Heart left ventricle (tissue), 16 donors: ENCODE measurements around the gene CDK19. TPM values are rescaled to one million over a fixed set of nuclear protein-coding genes. Genes with fewer than 3 reads are reported as not detected.

Experiments
- ATAC-seq, 4 donors: fragments of 200-7000 bp; cut with Tn5 transposase; one replicate each; pipeline ENCODE4 v1.9.1; 2020 to 2022; ENCODE audit warnings: moderate library complexity in 4 of 4, mild to moderate bottlenecking in 3 of 4, moderate number of reproducible peaks in 1 of 4
- DNase-seq, 5 donors: peaks; one replicate each; pipeline ENCODE4 v3.0.0-alpha.2; 2020
- H3K27ac ChIP-seq, 12 donors: fragments of 200-600 bp; sonication (generic) in 4 of 12; one replicate each; pipeline versions ENCODE4 v1.5.0 to v1.8.0; 2016 to 2022; ENCODE audit warnings: mild to moderate bottlenecking in 2 of 12
- H3K27me3 ChIP-seq, 9 donors: fragments of 200-600 bp; sonication (generic) in 2 of 9; one replicate each; pipeline versions ENCODE4 v1.5.1 to v1.8.0; 2016 to 2022; ENCODE audit warnings: mild to moderate bottlenecking in 3 of 9
- H3K36me3 ChIP-seq, 9 donors: fragments of 200-600 bp; sonication (generic) in 2 of 9; one replicate each; pipeline versions ENCODE4 v1.5.0 to v1.8.0; 2018 to 2022; ENCODE audit warnings: mild to moderate bottlenecking in 2 of 9
- H3K4me1 ChIP-seq, 12 donors: fragments of 200-600 bp; sonication (generic) in 4 of 12; one replicate each; pipeline versions ENCODE4 v1.5.0 to v1.8.0; 2016 to 2022; ENCODE audit warnings: mild to moderate bottlenecking in 3 of 12
- H3K4me3 ChIP-seq, 12 donors: fragments of 200-600 bp; sonication (generic) in 4 of 12; one replicate each; pipeline versions ENCODE4 v1.5.0 to v1.8.0; 2017 to 2022; ENCODE audit warnings: mild to moderate bottlenecking in 9 of 12, moderate library complexity in 4 of 12
- H3K9me3 ChIP-seq, 12 donors: fragments of 200-600 bp; sonication (generic) in 4 of 12; one replicate each; pipeline versions ENCODE4 v1.5.0 to v1.8.0; 2016 to 2022; ENCODE audit warnings: mild to moderate bottlenecking in 1 of 12
- POLR2A ChIP-seq, 2 donors: fragments of 450-650 bp; IDR thresholded peaks; one replicate each; pipeline ENCODE4 v1.6.1; 2017; ENCODE audit warnings: antibody characterized with exemption in 2 of 2, mild to moderate bottlenecking in 2 of 2, moderate library complexity in 2 of 2
- WGBS, 4 donors: extraction: QIAGEN DNeasy Blood & Tissue Kit in 2 of 4; methylation state at CpG; one replicate each; pipeline versions ENCODE4 v1.1.5 to v1.1.7; 2013 to 2018; 5-methylcytosine and 5-hydroxymethylcytosine counted together
- intact Hi-C, 10 donors: fragments of 100-400 bp; cut with DNase I; formaldehyde crosslinking; loops; one replicate each; pipeline versions ENCODE4 v1.11.1 to v1.14.2; 2022
- polyA plus RNA-seq, 2 donors: library from polyadenylated mRNA; stranded (reverse); fragments of 200-250 nt; gene quantifications; one replicate each; pipeline ENCODE4 v1.2.3, GENCODE V29; 2013
- total RNA-seq, 9 donors: library from RNA; depleted of rRNA in 2 of 9; stranded (reverse); fragments of >200 nt in 2 of 9; fragmentation: NEBNext Ultra II Directional in 3 of 9; extraction: Animal tissue kit (Norgen Biotek cat#: 25700) in 3 of 9; gene quantifications; one replicate each; pipeline versions ENCODE4 v1.1.0 to v1.2.4, GENCODE V29; 2016 to 2023
- TF ChIP-seq, protein P1 (sequence below), 12 donors: fragments of 200-600 bp; sonication (generic) in 4 of 12; IDR thresholded peaks; one replicate each; pipeline versions ENCODE4 v1.5.0 to v1.8.0; 2018 to 2022; ENCODE audit warnings: antibody characterized with exemption in 12 of 12, mild to moderate bottlenecking in 5 of 12
- donor health status: ischemic (EF 13 %, LVEDD 7.1; RV severe dilation, severe dysfunction).
- donor health status: healthy with polysubstance abuse.
- donor health status: DM: no; HTN: yes; CAD: no.
- donor health status: DM: no; HTN: no; CAD: no.
- donor health status: ischemic (EF 25% LVEDD 6.9; RV normal size, moderate dysfunction).
- donor health status: ischemic (EF 25% LVEDD 5.7; RV mildly dilated, moderate dysfunction).
- donor health status: healthy.
- donor health status: DM: yes; HTN: yes; CAD: no.
- donor health status: ischemic (EF 35%, LVEDD 5.7; RV mildly dilated, moderate dysfunction).
- donor health status: nonischemic (EF 11% LVEDD 7.7; RV severe dilation, severe dysfunction).
- donor health status: DM: yes; HTN: yes; CAD: no.
- donor health status: PGD.
- donor health status: ischemic (EF 29% LVEDD 5.4; RV normal size, mild dysfunction).
- donor health status: nonischemic (EF 23%, LVEDD 6.1; RV moderate dilation, normal function).

The CDK19 gene
- total and polyA plus RNA-seq, 11 donors, result 3.8 to 16.3 (median 8.3) TPM

DNA sequence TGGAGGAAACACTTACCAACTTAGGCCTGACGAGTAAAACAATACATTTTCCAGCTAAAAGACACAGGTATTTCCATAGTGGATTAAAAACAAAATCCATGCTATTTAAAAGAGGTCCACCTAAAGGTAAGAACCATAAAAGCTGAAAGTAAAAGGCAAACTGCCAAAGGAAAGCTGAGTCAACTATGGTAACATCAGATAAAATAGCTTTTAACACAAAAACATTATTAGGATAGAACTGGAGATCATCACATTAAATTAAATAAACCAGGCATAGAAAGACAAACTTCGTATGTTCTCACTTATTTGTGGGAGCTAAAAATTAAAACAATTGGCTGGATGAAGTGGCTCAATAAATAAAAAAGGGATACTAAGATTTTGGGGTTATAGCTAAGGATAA, 172.1 kb downstream of the CDK19 start:
- Histone ChIP-seq H3K9me3 (no peaks in the 10 kb centered on the region), H3K36me3 (peaks cover 0 to 14% (median 8%) of the 10 kb centered on the region in 9 donors), H3K27me3 (no peaks in the 10 kb centered on the region), H3K4me3 (no peak overlapping the region), H3K27ac (no peak overlapping the region), H3K4me1 (peaks cover 0 to 7% (median 0%) of the 10 kb centered on the region in 12 donors)
- DNase-seq, result no peak
- no peak for TF ChIP-seq POLR2A (IDR thresholded peaks at IDR 0.05)
- TF ChIP-seq, protein P1, sequence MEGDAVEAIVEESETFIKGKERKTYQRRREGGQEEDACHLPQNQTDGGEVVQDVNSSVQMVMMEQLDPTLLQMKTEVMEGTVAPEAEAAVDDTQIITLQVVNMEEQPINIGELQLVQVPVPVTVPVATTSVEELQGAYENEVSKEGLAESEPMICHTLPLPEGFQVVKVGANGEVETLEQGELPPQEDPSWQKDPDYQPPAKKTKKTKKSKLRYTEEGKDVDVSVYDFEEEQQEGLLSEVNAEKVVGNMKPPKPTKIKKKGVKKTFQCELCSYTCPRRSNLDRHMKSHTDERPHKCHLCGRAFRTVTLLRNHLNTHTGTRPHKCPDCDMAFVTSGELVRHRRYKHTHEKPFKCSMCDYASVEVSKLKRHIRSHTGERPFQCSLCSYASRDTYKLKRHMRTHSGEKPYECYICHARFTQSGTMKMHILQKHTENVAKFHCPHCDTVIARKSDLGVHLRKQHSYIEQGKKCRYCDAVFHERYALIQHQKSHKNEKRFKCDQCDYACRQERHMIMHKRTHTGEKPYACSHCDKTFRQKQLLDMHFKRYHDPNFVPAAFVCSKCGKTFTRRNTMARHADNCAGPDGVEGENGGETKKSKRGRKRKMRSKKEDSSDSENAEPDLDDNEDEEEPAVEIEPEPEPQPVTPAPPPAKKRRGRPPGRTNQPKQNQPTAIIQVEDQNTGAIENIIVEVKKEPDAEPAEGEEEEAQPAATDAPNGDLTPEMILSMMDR (IDR thresholded peaks at IDR 0.05), result no peak
- intact Hi-C loops, result no loop called here
- 68 to 94% (median 87%) methylated on average over 2 of the region's 2 CpGs for WGBS, 4 donors
- no peak for ATAC-seq

DNA sequence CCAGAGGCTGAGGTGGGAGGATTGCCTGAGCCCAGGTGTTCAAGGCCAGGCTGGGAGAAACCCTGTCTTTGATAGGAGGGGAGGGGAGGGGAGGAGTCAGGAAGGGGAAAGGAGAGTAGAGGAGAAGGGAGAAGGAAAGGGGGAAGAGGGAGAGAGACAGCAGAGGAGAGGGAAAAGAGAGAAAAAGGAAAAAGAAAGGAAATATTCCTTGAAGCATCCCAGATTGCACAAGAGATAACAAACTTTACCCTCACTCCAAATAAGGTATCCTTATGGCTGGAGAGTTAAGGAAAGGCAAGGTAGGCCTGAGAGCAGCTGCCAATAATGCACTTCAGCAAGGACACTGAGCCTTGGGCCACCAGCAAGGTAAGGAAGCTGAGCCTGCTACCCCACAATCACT, 172.6 kb downstream of the CDK19 start:
- H3K9me3 ChIP-seq, result no peaks in the 10 kb centered on the region
- no peak for TF ChIP-seq POLR2A (IDR thresholded peaks at IDR 0.05)
- TF ChIP-seq, protein P1 (IDR thresholded peaks at IDR 0.05), result no peak
- no peak for ATAC-seq
- intact Hi-C loops, result no loop called here
- peaks cover 0 to 14% (median 8%) of the 10 kb centered on the region in 9 donors for H3K36me3 ChIP-seq
- H3K4me3 ChIP-seq, result no peak overlapping the region
- H3K27ac ChIP-seq, result no peak overlapping the region
- H3K4me1 ChIP-seq, result peaks cover 0 to 7% (median 0%) of the 10 kb centered on the region in 12 donors
- DNase-seq, result no peak
- H3K27me3 ChIP-seq, result no peaks in the 10 kb centered on the region

DNA sequence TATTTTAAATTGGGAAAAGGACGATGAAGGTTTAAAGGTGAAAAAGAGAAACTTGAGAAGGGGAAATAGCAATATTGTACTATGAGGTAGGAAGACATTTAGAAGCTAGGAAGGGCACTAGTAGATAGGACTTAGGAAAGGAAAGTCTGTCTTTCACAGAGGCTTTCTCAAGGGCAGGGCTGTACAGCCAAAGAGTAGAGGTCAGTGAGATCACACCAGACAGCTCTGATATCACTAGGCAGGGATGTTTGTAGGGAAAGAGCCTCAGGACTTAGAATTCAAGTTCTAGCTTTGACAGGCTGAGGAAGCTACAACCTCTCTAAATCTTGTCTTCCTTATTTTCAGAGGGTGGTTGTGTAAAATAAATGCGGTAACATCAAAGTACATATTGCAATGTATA, 178.5 kb downstream of the CDK19 start:
- peaks cover 0 to 15% (median 2%) of the 10 kb centered on the region in 12 donors for H3K4me1 ChIP-seq
- ATAC-seq (peak in 3 of 4 donors; percentile 84 to 90 (median 86)), DNase-seq (no peak)
- TF ChIP-seq, protein P1 (IDR thresholded peaks at IDR 0.05), result no peak
- no peak for TF ChIP-seq POLR2A (IDR thresholded peaks at IDR 0.05)
- H3K27ac ChIP-seq, result peak overlapping the region in 8 of 12 donors; percentile 0 to 63 (median 22)
- no peak overlapping the region for H3K4me3 ChIP-seq
- H3K27me3 ChIP-seq, result no peaks in the 10 kb centered on the region
- intact Hi-C loops, result no loop called here
- no peaks in the 10 kb centered on the region for H3K9me3 ChIP-seq
- WGBS, 4 donors, result 91 to 96% (median 94%) methylated on average over 2 of the region's 2 CpGs
- H3K36me3 ChIP-seq, result peaks cover 0 to 4% (median 0%) of the 10 kb centered on the region in 9 donors

DNA sequence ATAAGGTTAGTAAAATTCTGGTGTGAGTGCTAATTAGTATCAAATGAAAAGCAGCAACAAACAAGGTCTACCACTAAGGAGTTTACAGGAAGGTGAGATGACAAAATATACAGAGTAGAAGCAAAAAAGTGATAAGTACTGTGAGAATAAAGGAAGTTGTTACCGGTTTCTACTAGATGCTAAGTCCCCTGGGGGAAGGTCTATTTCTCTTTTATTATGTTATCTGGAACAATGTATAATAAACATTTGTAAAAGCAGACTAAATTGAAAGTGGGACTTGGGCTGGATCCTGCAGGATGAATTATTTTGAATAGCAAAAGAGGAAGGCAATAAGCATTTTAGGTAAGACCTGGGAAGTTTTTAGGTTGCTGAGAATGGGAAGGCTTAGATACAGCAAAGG, 180.2 kb downstream of the CDK19 start:
- no peak for DNase-seq
- Histone ChIP-seq H3K9me3 (no peaks in the 10 kb centered on the region), H3K27me3 (no peaks in the 10 kb centered on the region), H3K27ac (no peak overlapping the region), H3K4me3 (no peak overlapping the region), H3K36me3 (peaks cover 0 to 10% (median 0%) of the 10 kb centered on the region in 9 donors), H3K4me1 (peaks cover 0 to 15% (median 2%) of the 10 kb centered on the region in 12 donors)
- 19 to 56% (median 37%) methylated on average over 1 of the region's 1 CpG for WGBS, 4 donors
- no peak for ATAC-seq
- intact Hi-C loops, result no loop called here
- TF ChIP-seq, protein P1 (IDR thresholded peaks at IDR 0.05), result no peak
- TF ChIP-seq POLR2A (IDR thresholded peaks at IDR 0.05), result no peak
